PC-3 (cell line): ENCODE results near the gene NR1D2.

Source experiments
- EZH2phosphoT487 ChIP-seq: fragments of 300-600 bp; sonication (generic); IDR thresholded peaks from 2 replicates; pipeline ENCODE4 v1.6.1; 2018; ENCODE audit warnings: mild to moderate bottlenecking, antibody characterized with exemption, low read length, borderline replicate concordance
- TF ChIP-seq, protein P1 (sequence below): fragments of 300-600 bp; sonication (generic); conservative IDR thresholded peaks from 2 replicates; pipeline ENCODE4 v1.5.1; 2017; ENCODE audit warnings: antibody characterized with exemption, low read depth, mild to moderate bottlenecking, low read length

DNA sequence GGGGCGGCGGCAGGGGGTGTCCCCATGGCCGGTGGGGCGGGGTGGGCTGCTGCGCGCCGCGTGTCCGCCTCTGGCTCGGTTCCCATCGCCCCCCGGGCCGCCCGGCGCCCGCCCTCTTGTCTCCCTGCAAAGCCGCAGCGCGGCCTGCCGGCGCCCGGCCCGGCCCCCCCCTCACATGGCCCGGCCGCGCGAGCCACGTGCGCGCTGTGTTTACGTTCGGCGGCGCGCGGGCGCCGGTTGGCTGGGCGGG is 502 bp downstream of the NR1D2 start:
- TF ChIP-seq, protein P1, sequence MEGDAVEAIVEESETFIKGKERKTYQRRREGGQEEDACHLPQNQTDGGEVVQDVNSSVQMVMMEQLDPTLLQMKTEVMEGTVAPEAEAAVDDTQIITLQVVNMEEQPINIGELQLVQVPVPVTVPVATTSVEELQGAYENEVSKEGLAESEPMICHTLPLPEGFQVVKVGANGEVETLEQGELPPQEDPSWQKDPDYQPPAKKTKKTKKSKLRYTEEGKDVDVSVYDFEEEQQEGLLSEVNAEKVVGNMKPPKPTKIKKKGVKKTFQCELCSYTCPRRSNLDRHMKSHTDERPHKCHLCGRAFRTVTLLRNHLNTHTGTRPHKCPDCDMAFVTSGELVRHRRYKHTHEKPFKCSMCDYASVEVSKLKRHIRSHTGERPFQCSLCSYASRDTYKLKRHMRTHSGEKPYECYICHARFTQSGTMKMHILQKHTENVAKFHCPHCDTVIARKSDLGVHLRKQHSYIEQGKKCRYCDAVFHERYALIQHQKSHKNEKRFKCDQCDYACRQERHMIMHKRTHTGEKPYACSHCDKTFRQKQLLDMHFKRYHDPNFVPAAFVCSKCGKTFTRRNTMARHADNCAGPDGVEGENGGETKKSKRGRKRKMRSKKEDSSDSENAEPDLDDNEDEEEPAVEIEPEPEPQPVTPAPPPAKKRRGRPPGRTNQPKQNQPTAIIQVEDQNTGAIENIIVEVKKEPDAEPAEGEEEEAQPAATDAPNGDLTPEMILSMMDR: no peak
- no peak for TF ChIP-seq EZH2phosphoT487
